ENCODE measurements around the gene TRPM4.
A peak's percentile ranks its signal among the peaks of the same experiment; 100 is the strongest.

TRPM4 gene

DNA sequence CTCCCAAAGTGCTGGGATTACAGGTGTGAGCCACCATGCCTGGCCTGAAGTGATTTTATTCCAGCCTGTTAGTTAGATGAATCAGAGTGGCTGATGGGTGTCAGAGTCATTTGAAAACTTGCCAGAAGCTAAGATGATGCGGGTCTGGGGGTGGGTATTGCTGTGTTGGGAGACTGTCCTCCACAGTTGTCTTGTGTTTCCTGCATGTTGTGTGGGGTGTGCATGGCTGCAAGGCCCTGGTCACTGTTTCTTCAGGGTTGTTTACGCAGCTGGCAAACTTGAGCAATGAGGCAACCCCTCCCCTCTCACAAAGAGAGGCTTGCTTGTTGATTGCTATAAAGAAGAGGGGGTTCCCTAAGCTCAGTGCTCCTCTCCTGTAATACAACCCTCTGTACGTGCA lies 71.8 kb downstream of the TRPM4 start:
- DNase-seq (ENCODE audit: low spot score) = no peak
- TF ChIP-seq, protein P1, sequence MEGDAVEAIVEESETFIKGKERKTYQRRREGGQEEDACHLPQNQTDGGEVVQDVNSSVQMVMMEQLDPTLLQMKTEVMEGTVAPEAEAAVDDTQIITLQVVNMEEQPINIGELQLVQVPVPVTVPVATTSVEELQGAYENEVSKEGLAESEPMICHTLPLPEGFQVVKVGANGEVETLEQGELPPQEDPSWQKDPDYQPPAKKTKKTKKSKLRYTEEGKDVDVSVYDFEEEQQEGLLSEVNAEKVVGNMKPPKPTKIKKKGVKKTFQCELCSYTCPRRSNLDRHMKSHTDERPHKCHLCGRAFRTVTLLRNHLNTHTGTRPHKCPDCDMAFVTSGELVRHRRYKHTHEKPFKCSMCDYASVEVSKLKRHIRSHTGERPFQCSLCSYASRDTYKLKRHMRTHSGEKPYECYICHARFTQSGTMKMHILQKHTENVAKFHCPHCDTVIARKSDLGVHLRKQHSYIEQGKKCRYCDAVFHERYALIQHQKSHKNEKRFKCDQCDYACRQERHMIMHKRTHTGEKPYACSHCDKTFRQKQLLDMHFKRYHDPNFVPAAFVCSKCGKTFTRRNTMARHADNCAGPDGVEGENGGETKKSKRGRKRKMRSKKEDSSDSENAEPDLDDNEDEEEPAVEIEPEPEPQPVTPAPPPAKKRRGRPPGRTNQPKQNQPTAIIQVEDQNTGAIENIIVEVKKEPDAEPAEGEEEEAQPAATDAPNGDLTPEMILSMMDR (IDR thresholded peaks at IDR 0.05; ENCODE audit: extremely low read depth, missing control alignments) = no peak

DNA sequence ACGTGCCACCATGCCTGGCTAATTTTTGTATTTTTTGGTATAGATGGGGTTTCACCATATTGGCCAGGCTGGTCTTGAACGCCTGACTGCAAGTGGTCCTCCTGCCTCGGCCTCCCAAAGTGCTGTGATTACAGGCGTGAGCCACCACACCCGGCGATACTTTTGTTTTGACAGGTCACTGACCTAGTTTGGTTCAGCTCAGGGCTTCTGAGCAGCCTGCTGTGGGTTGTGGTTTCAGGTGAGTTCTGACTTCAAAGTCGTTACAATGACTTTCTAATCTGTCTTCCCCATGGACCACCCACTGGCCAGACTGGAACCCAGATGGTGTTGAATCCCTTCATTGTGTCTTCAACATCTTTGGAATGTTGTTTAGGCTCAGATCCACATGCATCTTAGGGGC lies 73.8 kb downstream of the TRPM4 start:
- DNase-seq (ENCODE audit: low spot score) = peak; percentile 57

DNA sequence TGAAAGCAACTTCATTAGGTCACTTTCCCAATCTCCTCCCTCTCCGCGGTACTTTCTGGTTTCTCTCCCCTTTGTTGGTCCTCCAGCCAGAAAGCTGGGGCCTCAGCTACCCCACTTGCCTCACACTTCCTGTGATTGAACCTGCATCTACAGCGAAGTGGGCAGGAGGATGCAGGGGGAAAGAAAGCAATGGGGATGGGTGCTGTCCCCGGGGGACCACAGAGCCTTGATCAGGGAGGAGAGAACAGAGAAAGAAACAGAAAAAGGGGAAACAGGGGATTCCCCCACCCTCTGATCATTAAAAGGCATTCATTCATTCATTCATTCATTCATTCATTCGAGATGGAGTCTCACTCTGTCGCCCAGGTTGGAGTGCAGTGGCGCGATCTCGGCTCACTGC lies 74.2 kb downstream of the TRPM4 start:
- peak; percentile 54 for DNase-seq (ENCODE audit: low spot score)
- TF ChIP-seq, protein P1 (IDR thresholded peaks at IDR 0.05; ENCODE audit: extremely low read depth, missing control alignments) = no peak

More for the DNA sequence above, 73.8 kb downstream of the TRPM4 start:
- TF ChIP-seq, protein P1 (IDR thresholded peaks at IDR 0.05; ENCODE audit: extremely low read depth, missing control alignments) = no peak

DNA sequence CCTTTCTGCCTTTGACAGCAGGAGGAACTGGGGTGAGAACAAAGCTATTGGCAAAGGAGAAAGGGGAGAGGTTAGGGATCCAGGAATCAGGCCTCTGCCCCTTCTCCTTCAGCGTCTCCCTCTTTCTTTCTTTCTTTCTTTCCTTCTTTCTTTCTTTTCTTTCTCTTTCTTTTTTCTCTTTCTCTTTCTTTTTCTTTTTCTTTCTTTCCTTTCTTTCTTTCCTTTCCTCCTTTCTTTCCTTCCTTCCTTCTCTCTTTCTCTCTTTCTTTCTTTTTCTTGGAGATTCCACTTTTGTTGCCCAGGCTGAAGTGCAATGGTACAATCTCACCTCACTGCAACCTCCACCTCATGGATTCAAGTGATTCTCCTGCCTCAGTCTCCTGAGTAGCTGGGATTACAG lies 75.6 kb downstream of the TRPM4 start:
- no peak for DNase-seq (ENCODE audit: low spot score)
- TF ChIP-seq, protein P1 (IDR thresholded peaks at IDR 0.05; ENCODE audit: extremely low read depth, missing control alignments) = no peak

DNA sequence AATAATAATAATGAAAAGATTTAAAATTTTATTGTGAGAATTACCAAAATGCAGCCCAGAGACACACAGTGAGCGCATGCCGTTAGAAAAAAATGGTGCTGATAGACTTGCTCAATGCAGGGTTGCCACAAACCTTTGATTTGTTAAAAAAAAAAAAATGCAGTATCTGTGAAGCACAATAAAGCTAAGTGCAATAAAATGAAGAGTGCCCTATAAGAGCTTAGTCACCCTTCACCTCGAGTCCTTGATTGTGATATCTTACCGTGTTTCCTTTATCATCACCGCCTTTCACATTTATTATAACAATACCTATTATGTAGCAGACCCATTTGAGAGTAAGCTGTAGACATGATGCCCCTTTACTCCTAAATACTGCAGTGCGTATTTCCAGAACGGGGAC lies 84.2 kb downstream of the TRPM4 start:
- TF ChIP-seq, protein P1 (IDR thresholded peaks at IDR 0.05; ENCODE audit: extremely low read depth, missing control alignments) = no peak
- DNase-seq (ENCODE audit: low spot score) = no peak

DNA sequence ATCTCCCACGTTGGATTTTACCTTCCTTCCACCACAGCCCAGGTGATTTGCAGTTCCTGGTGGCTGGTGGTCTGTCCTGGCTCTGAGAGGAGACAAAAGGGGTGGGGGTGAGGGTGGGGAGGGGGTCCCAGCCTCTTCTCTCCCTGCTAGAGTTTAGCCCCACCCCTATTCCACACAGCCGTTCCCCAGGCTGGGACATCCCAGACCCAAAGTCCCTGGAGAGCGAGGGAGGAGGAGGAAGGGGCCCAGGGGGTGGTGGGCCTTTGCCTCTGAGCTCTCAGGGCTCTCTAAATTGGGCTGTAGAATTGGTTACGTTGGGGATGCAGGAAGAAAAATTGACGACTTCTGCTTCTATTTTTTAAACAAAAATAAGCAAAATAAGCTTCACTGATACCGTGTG lies 85.5 kb downstream of the TRPM4 start:
- DNase-seq (ENCODE audit: low spot score) = no peak
- TF ChIP-seq, protein P1 (IDR thresholded peaks at IDR 0.05; ENCODE audit: extremely low read depth, missing control alignments) = no peak

DNA sequence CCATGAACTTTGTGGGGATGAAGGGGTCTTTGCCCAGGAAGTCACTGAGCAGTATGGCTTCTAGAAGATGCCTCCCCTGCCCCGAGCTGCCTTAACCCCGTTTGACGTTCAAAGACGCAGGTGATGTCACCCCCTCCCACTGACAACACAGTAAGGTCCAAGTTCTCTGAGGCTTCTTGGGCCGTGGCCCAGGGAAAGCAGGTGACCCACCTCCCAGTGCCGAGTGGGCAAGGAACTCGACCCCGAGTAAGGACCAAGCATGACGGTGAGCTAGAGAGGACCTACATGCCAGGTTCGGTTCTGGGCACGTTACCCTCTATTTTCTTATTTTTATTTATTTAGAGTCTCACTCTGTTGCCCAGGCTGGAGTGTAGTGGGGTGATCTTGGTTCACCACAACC lies 86.1 kb downstream of the TRPM4 start:
- TF ChIP-seq, protein P1 (IDR thresholded peaks at IDR 0.05; ENCODE audit: extremely low read depth, missing control alignments) = no peak
- no peak for DNase-seq (ENCODE audit: low spot score)
